ENCODE results near the gene SZRD1.

GRCh38 chr1:16366722-16367257 is at the start of gene SZRD1:
- TF ChIP-seq CTCF (conservative IDR thresholded peaks at IDR 0.05; ENCODE audit: low read depth, low read length) (no peak), EZH2phosphoT487 (IDR thresholded peaks at IDR 0.05; ENCODE audit: borderline replicate concordance, low read length) (no peak)
